Endothelial cell of umbilical vein (primary cell): ENCODE data around the gene DCLK1. TPM values are rescaled to one million over a fixed set of nuclear protein-coding genes. Genes with fewer than 3 reads are reported as not detected.

ENCODE experiments used
- Bru-seq: library from RNA; stranded (reverse); fragments of 400-500 nt; gene quantifications from one replicate; lab custom pipeline; 2021; lab: Mats Ljungman, UMichigan
- BruChase-seq, 2 experiments: library from RNA; stranded (reverse); fragments of 400-500 nt; gene quantifications; one replicate each; lab custom pipeline; 2021; lab: Mats Ljungman, UMichigan
- BruUV-seq: library from RNA; stranded (reverse); fragments of 400-500 nt; replicated peaks from 2 replicates; lab custom pipeline; 2021; lab: Mats Ljungman, UMichigan
- CTCF ChIA-PET: fragments of 300-600, 350-600 bp; sonication (Branson Sonifier 250); formaldehyde crosslinking; loops from one replicate; lab custom pipeline; 2021; ENCODE audit warnings: antibody characterized with exemption, inconsistent platforms; lab: Charles Lee
- POLR2A ChIA-PET: fragments of 300-600, 350-600 bp; sonication (Branson Sonifier 250); formaldehyde crosslinking; loops from one replicate; lab custom pipeline; 2021; ENCODE audit warnings: antibody characterized with exemption, inconsistent platforms; lab: Charles Lee
- DNase-seq: peaks from one replicate; pipeline ENCODE4 v3.0.0-alpha.2; 2011; ENCODE audit warnings: low read depth, low spot score
- FAIRE-seq: peaks from 2 replicates; lab custom pipeline; 2011; peaks lifted over from hg19 to GRCh38; lab: Jason Lieb, UNC
- H2AFZ ChIP-seq: 2 replicates; pipeline ENCODE4 v1.6.0; 2012; ENCODE audit warnings: low read depth, low read length, control low read depth, inconsistent platforms
- H3K27ac ChIP-seq: 2 replicates; pipeline ENCODE4 v1.5.1; 2011; ENCODE audit warnings: low read depth, mild to moderate bottlenecking, control low read depth, low read length, moderate library complexity; ENCODE audit not compliant: insufficient read depth
- H3K27me3 ChIP-seq, 2 experiments: 2 replicates each; pipeline versions ENCODE4 v1.6.0 to v1.6.1; 2011; ENCODE audit warnings: low read length in 2 of 2, mixed read lengths in 1 of 2; ENCODE audit not compliant: control insufficient read depth in 2 of 2, insufficient read depth in 2 of 2
- H3K36me3 ChIP-seq, 2 experiments: 2 replicates in 1 of 2; 3 replicates in 1 of 2; pipeline ENCODE4 v1.5.1; 2011; ENCODE audit warnings: low read length in 2 of 2, mild to moderate bottlenecking in 1 of 2, moderate library complexity in 1 of 2; ENCODE audit not compliant: control insufficient read depth in 2 of 2, insufficient read depth in 2 of 2; ENCODE audit errors: extremely low read depth in 1 of 2
- H3K4me1 ChIP-seq: 3 replicates; pipeline ENCODE4 v1.5.1; 2011; ENCODE audit warnings: mild to moderate bottlenecking, low read length; ENCODE audit not compliant: control insufficient read depth, insufficient read depth; ENCODE audit errors: extremely low read depth
- H3K4me2 ChIP-seq: 2 replicates; pipeline ENCODE4 v1.6.1; 2011; ENCODE audit warnings: low read length, control low read depth, mixed read lengths; ENCODE audit not compliant: insufficient read depth
- H3K4me3 ChIP-seq, 3 experiments: fragments of 200-600 bp in 1 of 3; sonication (generic), shearing (Covaris generic) in 1 of 3; replicated peaks in 1 of 3; 2 replicates each; pipeline ENCODE4 v1.5.1; 2011 to 2016; ENCODE audit warnings: control low read depth in 3 of 3, low read length in 3 of 3, mild to moderate bottlenecking in 2 of 3, inconsistent platforms in 1 of 3, low read depth in 1 of 3, moderate library complexity in 1 of 3; ENCODE audit not compliant: insufficient read depth in 1 of 3
- H3K79me2 ChIP-seq: 2 replicates; pipeline ENCODE4 v1.6.0; 2012; ENCODE audit warnings: low read length, inconsistent platforms; ENCODE audit not compliant: control insufficient read depth, insufficient read depth
- H3K9ac ChIP-seq: replicated peaks from 2 replicates; pipeline ENCODE3; 2011; ENCODE audit warnings: low read length, control low read depth; ENCODE audit not compliant: insufficient read depth; ENCODE audit errors: extremely low read depth
- H3K9me1 ChIP-seq: replicated peaks from 3 replicates; pipeline ENCODE4 v1.6.0; 2011; ENCODE audit warnings: mild to moderate bottlenecking, low read length; ENCODE audit not compliant: control insufficient read depth, insufficient read depth; ENCODE audit errors: extremely low read depth
- H3K9me3 ChIP-seq: replicated peaks from 2 replicates; pipeline ENCODE4 v1.5.1; 2012; ENCODE audit warnings: low read length, inconsistent platforms; ENCODE audit not compliant: control insufficient read depth, insufficient read depth
- H4K20me1 ChIP-seq: replicated peaks from 2 replicates; pipeline ENCODE3; 2011; ENCODE audit warnings: mild to moderate bottlenecking, low read length; ENCODE audit not compliant: control insufficient read depth, insufficient read depth; ENCODE audit errors: extremely low read depth
- EZH2 ChIP-seq: IDR thresholded peaks from 2 replicates; pipeline ENCODE4 v1.6.1; 2012; ENCODE audit warnings: borderline replicate concordance, low read depth, mild to moderate bottlenecking, moderate library complexity, low read length, inconsistent platforms; ENCODE audit not compliant: severe bottlenecking
- FOS ChIP-seq: IDR thresholded peaks from 2 replicates; pipeline ENCODE4 v1.6.1; 2011; ENCODE audit warnings: mild to moderate bottlenecking, low read length, moderate library complexity, borderline replicate concordance; ENCODE audit not compliant: insufficient read depth
- GATA2 ChIP-seq: IDR thresholded peaks from 2 replicates; pipeline ENCODE4 v1.7.0; 2011; ENCODE audit warnings: low read depth, mild to moderate bottlenecking, moderate library complexity, mixed read lengths, low read length; ENCODE audit not compliant: insufficient read length, insufficient read depth
- JUN ChIP-seq: IDR thresholded peaks from 2 replicates; pipeline ENCODE4 v1.6.1; 2011; ENCODE audit warnings: borderline replicate concordance, low read depth; ENCODE audit not compliant: insufficient read length, insufficient read depth
- MAX ChIP-seq: IDR thresholded peaks from 2 replicates; pipeline ENCODE4 v1.6.1; 2011; ENCODE audit not compliant: insufficient read depth, insufficient read length
- POLR2A ChIP-seq: IDR thresholded peaks from 2 replicates; pipeline ENCODE4 v1.6.1; 2012; ENCODE audit warnings: low read depth, mild to moderate bottlenecking, control low read depth, low read length
- POLR2AphosphoS5 ChIP-seq: IDR thresholded peaks from 2 replicates; pipeline ENCODE4 v1.6.1; 2012; ENCODE audit warnings: low read depth, mild to moderate bottlenecking, control low read depth, low read length, moderate library complexity; ENCODE audit not compliant: insufficient read depth
- dilution Hi-C: fragments of 300-500 bp; cut with MboI; formaldehyde crosslinking; loops from one replicate; pipeline ENCODE4 v1.15.0; 2019; ENCODE audit warnings: low sequenced_read_pairs; ENCODE audit not compliant: extremely low pct_ligation_motif_present
- intact Hi-C: fragments of 100-400 bp; cut with micrococcal nuclease; formaldehyde crosslinking; loops from one replicate; pipeline ENCODE4 v1.10.0; 2022
- long read RNA-seq: library from polyadenylated mRNA; stranded (forward); transcript quantifications from one replicate; pipeline ENCODE4 v2.0.0, GENCODE V29; 2021
- polyA minus RNA-seq, 3 experiments: library from RNA; depleted of rRNA, polyadenylated mRNA; stranded (reverse); fragments of >200 nt; gene quantifications; 1 replicate in 1 of 3; 2 replicates in 2 of 3; pipeline ENCODE4 v1.2.3, GENCODE V29; 2011
- polyA plus RNA-seq, 4 experiments: library from polyadenylated mRNA; depleted of rRNA in 3 of 4; stranded (reverse) in 3 of 4; unstranded in 1 of 4; fragments of >200 nt; gene quantifications; 2 replicates each; pipeline versions ENCODE4 v1.2.1 to v1.2.3, GENCODE V29; 2011 to 2012; ENCODE audit warnings: missing spikeins in 1 of 4
- total RNA-seq: library from RNA; stranded (reverse); gene quantifications from 2 replicates; pipeline ENCODE4 v1.2.3, GENCODE V29; 2021
- TF ChIP-seq, protein P1 (sequence below), 2 donors: IDR thresholded peaks; 1 replicate in 1 of 2; 2 replicates in 1 of 2; pipeline ENCODE4 v1.5.1; 2011; ENCODE audit warnings: low read length in 2 of 2, mild to moderate bottlenecking in 2 of 2, moderate library complexity in 2 of 2, control low read depth in 1 of 2, inconsistent platforms in 1 of 2, low read depth in 1 of 2; ENCODE audit not compliant: insufficient read depth in 1 of 2; ENCODE audit errors: extremely low read depth in 1 of 2

The DCLK1 gene
- total RNA-seq, result 3.9 and 4.5 TPM in 2 replicates
- polyA plus RNA-seq, result 0.21 and 0.28 TPM in 2 replicates
- polyA plus RNA-seq (2011; cell fraction: cytosol; rRNA removed), result 0.25 and 0.27 TPM in 2 replicates
- polyA plus RNA-seq (2011; cell fraction: nucleus; rRNA removed), result 0.83 and 1.2 TPM in 2 replicates
- 0.19 and 0.47 TPM in 2 replicates for polyA plus RNA-seq (2012)
- 0.53 and 1.3 TPM in 2 replicates for polyA minus RNA-seq
- polyA minus RNA-seq (2011; cell fraction: cytosol; rRNA and poly(A)+ RNA removed), result not detected
- 1.2 and 3.7 TPM in 2 replicates for polyA minus RNA-seq (2011; cell fraction: nucleus; rRNA and poly(A)+ RNA removed)
- Bru-seq, nascent RNA, result percentile 39 among the genes with signal in this experiment
- percentile 33 among the genes with signal in this experiment for BruChase-seq, experiment 1, labeled RNA remaining after a 6-hour chase
- percentile 39 among the genes with signal in this experiment for BruChase-seq, experiment 2, labeled RNA remaining after a 2-hour chase
- long read RNA-seq, partial matches to known transcripts, result 1 of 1 reads
- long read RNA-seq, other reads (novel, unspliced or antisense), result 0 of 1 reads

- H3K9me1 ChIP-seq, result no peaks in the 10 kb centered on the region
- H3K27me3 ChIP-seq, result peaks cover 19 to 24% of the 10 kb centered on the region in 2 experiments
- no peaks in the 10 kb centered on the region for H4K20me1 ChIP-seq
- H3K9me3 ChIP-seq, result no peaks in the 10 kb centered on the region
- H3K36me3 ChIP-seq, result no peaks in the 10 kb centered on the region
- H3K4me2 ChIP-seq, result peak within 1 kb of the TSS; percentile 56
- DNase-seq, result no peak
- peak; percentile 81 for FAIRE-seq
- peak within 1 kb of the TSS in 2 of 3 experiments; percentile 20 to 31 for H3K4me3 ChIP-seq
- no peak within 1 kb of the TSS for H3K9ac ChIP-seq
- peaks cover 6% of the 10 kb centered on the region for H3K4me1 ChIP-seq
- intact Hi-C loops (loop anchor here (5.0 kb wide), 1 partner anchor 146 kb away; no protein-coding TSS in a partner anchor), dilution Hi-C loops (no loop called here)
- ChIA-PET POLR2A (no interaction called here), CTCF (interaction anchor here (1.4 to 1.8 kb wide), 2 partner anchors 12 to 152 kb away, joined by 4 to 8 read pairs; no protein-coding TSS in a partner anchor)
- H3K79me2 ChIP-seq, result no peaks in the 10 kb centered on the region
- H2AFZ ChIP-seq, result peak within 1 kb of the TSS; percentile 62
- H3K27ac ChIP-seq, result no peak within 1 kb of the TSS
- BruUV-seq, result no TSS peak
- TF ChIP-seq POLR2AphosphoS5 (no peak), EZH2 (no peak), MAX (no peak), FOS (no peak), POLR2A (no peak), JUN (no peak), GATA2 (no peak)
- TF ChIP-seq, protein P1, sequence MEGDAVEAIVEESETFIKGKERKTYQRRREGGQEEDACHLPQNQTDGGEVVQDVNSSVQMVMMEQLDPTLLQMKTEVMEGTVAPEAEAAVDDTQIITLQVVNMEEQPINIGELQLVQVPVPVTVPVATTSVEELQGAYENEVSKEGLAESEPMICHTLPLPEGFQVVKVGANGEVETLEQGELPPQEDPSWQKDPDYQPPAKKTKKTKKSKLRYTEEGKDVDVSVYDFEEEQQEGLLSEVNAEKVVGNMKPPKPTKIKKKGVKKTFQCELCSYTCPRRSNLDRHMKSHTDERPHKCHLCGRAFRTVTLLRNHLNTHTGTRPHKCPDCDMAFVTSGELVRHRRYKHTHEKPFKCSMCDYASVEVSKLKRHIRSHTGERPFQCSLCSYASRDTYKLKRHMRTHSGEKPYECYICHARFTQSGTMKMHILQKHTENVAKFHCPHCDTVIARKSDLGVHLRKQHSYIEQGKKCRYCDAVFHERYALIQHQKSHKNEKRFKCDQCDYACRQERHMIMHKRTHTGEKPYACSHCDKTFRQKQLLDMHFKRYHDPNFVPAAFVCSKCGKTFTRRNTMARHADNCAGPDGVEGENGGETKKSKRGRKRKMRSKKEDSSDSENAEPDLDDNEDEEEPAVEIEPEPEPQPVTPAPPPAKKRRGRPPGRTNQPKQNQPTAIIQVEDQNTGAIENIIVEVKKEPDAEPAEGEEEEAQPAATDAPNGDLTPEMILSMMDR (IDR thresholded peaks at IDR 0.05; ENCODE audit: extremely low read depth in 1 of 2, insufficient read depth in 1 of 2, low read depth in 1 of 2, low read length in 2 of 2), result no peak
Observed at GRCh38 chr13:36131222-36131930, at the start of gene DCLK1. Gene DCLK1, minus strand, starts transcription at chr13:36131382.
